GM15510 (cell line): ENCODE data around the gene OGFOD3.
A peak's percentile ranks its signal among the peaks of the same experiment; 100 is the strongest.

Experiments
- POLR2A ChIP-seq: IDR thresholded peaks from 3 replicates; pipeline ENCODE4 v1.6.1; 2011; ENCODE audit warnings: borderline replicate concordance; ENCODE audit not compliant: insufficient read length; ENCODE audit errors: extremely low read depth

OGFOD3 gene

GRCh38 chr17:82439194-82439828 is 20.9 kb upstream of the OGFOD3 start:
- TF ChIP-seq POLR2A: peak; percentile 11

- TF ChIP-seq POLR2A: peak; percentile 13
Measured at GRCh38 chr17:82438401-82439193, 20.2 kb upstream of the OGFOD3 start.

GRCh38 chr17:82437325-82437668 is 18.9 kb upstream of the OGFOD3 start:
- TF ChIP-seq POLR2A: no peak

- no peak for TF ChIP-seq POLR2A
Measured at GRCh38 chr17:82436601-82437324, 18.4 kb upstream of the OGFOD3 start.

GRCh38 chr17:82435601-82436583 is 17.5 kb upstream of the OGFOD3 start:
- TF ChIP-seq POLR2A: no peak

GRCh38 chr17:82435103-82435502 is 16.7 kb upstream of the OGFOD3 start:
- no peak for TF ChIP-seq POLR2A

- TF ChIP-seq POLR2A: no peak
Measured at GRCh38 chr17:82434216-82434565, 15.8 kb upstream of the OGFOD3 start.

GRCh38 chr17:82433560-82434215 is 15.3 kb upstream of the OGFOD3 start:
- TF ChIP-seq POLR2A: no peak

- TF ChIP-seq POLR2A: no peak
Measured at GRCh38 chr17:82432017-82432416, 13.6 kb upstream of the OGFOD3 start.

GRCh38 chr17:82429824-82430223 is 11.4 kb upstream of the OGFOD3 start:
- TF ChIP-seq POLR2A: no peak

GRCh38 chr17:82428546-82428945 is 10.2 kb upstream of the OGFOD3 start:
- no peak for TF ChIP-seq POLR2A

- TF ChIP-seq POLR2A: no peak
Measured at GRCh38 chr17:82424863-82425159, 6.4 kb upstream of the OGFOD3 start.

- no peak for TF ChIP-seq POLR2A
Measured at GRCh38 chr17:82424001-82424862, 5.8 kb upstream of the OGFOD3 start.

GRCh38 chr17:82419540-82419939 is 1.2 kb upstream of the OGFOD3 start:
- no peak for TF ChIP-seq POLR2A

- no peak for TF ChIP-seq POLR2A
Measured at GRCh38 chr17:82416771-82417170, 1.6 kb downstream of the OGFOD3 start.
